HepG2 (cell line): ENCODE results near the gene EBF4. TPM values are rescaled to one million over a fixed set of nuclear protein-coding genes. Genes with fewer than 3 reads are reported as not detected.

ENCODE experiments used
- ATAC-seq: fragments of 200-7000 bp; cut with Tn5 transposase; 3 replicates; pipeline ENCODE4 v1.9.1; 2020; ENCODE audit warnings: mild to moderate bottlenecking, moderate library complexity
- BruUV-seq: library from RNA; stranded (reverse); fragments of 400-500 nt; replicated peaks from 2 replicates; lab custom pipeline; 2021; lab: Mats Ljungman, UMichigan
- CTCF ChIA-PET: fragments of 300-600 bp; formaldehyde crosslinking; extraction: SDS; loops from one replicate; lab custom pipeline; 2021; ENCODE audit warnings: low total read pairs, inconsistent platforms, low intra/inter-chr PET ratio; lab: Yijun Ruan, JAX
- POLR2A ChIA-PET: fragments of 350-600 bp; sonication (Branson Sonifier 250); formaldehyde crosslinking; loops from one replicate; lab custom pipeline; 2020; ENCODE audit warnings: antibody characterized with exemption, inconsistent platforms; lab: Yijun Ruan, JAX
- DNase-seq: peaks from one replicate; pipeline ENCODE4 v3.0.0-alpha.2; 2015; ENCODE audit warnings: low spot score
- FAIRE-seq: peaks from 3 replicates; lab custom pipeline; 2011; peaks lifted over from hg19 to GRCh38; lab: Jason Lieb, UNC
- H2AFZ ChIP-seq: one replicate; pipeline ENCODE4 v1.6.1; 2011; ENCODE audit warnings: low read length, inconsistent platforms
- H3K27ac ChIP-seq: fragments of 300-600 bp; 3 replicates; pipeline ENCODE4 v1.8.0; 2011; ENCODE audit warnings: mixed run types, mild to moderate bottlenecking, mixed read lengths, low read length, inconsistent platforms; ENCODE audit not compliant: insufficient read depth; ENCODE audit errors: extremely low read length
- H3K27me3 ChIP-seq, 2 experiments: fragments of 200-600 bp in 1 of 2; 2 replicates in 1 of 2; 3 replicates in 1 of 2; pipeline versions ENCODE4 v1.6.0 to v1.8.0; 2011; ENCODE audit warnings: low read length in 2 of 2, mild to moderate bottlenecking in 2 of 2, moderate library complexity in 2 of 2, inconsistent platforms in 1 of 2; ENCODE audit not compliant: insufficient read depth in 2 of 2, control insufficient read depth in 1 of 2
- H3K36me3 ChIP-seq, 2 experiments: fragments of 200-600 bp in 1 of 2; replicated peaks in 1 of 2; 2 replicates in 1 of 2; 3 replicates in 1 of 2; pipeline versions ENCODE4 v1.5.1 to v1.8.0; 2011; ENCODE audit warnings: low read length in 2 of 2, inconsistent platforms in 1 of 2; ENCODE audit not compliant: insufficient read depth in 2 of 2, control insufficient read depth in 1 of 2
- H3K4me1 ChIP-seq: 2 replicates; pipeline ENCODE4 v1.5.1; 2012; ENCODE audit warnings: low read length, inconsistent platforms; ENCODE audit not compliant: insufficient read depth
- H3K4me2 ChIP-seq: 2 replicates; pipeline ENCODE4 v1.6.0; 2011; ENCODE audit warnings: low read depth, low read length, inconsistent platforms
- H3K4me3 ChIP-seq, 3 experiments: fragments of 200-600 bp in 1 of 3; sonication (generic), shearing (Covaris generic) in 1 of 3; replicated peaks in 1 of 3; 2 replicates each; pipeline ENCODE4 v1.5.1; 2011 to 2016; ENCODE audit warnings: low read length in 3 of 3, inconsistent platforms in 2 of 3, low read depth in 2 of 3, mild to moderate bottlenecking in 2 of 3, control low read depth in 1 of 3, mixed read lengths in 1 of 3; ENCODE audit not compliant: insufficient read depth in 1 of 3
- H3K79me2 ChIP-seq: one replicate; pipeline ENCODE4 v1.6.1; 2011; ENCODE audit warnings: low read length, inconsistent platforms; ENCODE audit not compliant: insufficient read depth
- H3K9ac ChIP-seq: 2 replicates; pipeline ENCODE4 v1.6.0; 2011; ENCODE audit warnings: mild to moderate bottlenecking, low read depth, low read length, inconsistent platforms; ENCODE audit not compliant: insufficient read depth
- H3K9me3 ChIP-seq: 2 replicates; pipeline ENCODE4 v1.5.1; 2012; ENCODE audit warnings: mild to moderate bottlenecking, low read length
- H4K20me1 ChIP-seq: 2 replicates; pipeline ENCODE4 v1.6.0; 2011; ENCODE audit warnings: inconsistent platforms, mild to moderate bottlenecking, low read length, moderate library complexity; ENCODE audit not compliant: insufficient read depth
- AGO2 ChIP-seq: fragments of 200-400 bp; formaldehyde crosslinking; optimal IDR thresholded peaks from 2 replicates; pipeline ENCODE3; 2017; ENCODE audit warnings: mild to moderate bottlenecking, low read depth, low read length, moderate library complexity
- ARNTL ChIP-seq: sonication (generic); formaldehyde crosslinking; IDR thresholded peaks from 2 replicates; pipeline ENCODE4 v1.4.0; 2020; ENCODE audit warnings: mild to moderate bottlenecking, missing genetic modification reagents
- BHLHE40 ChIP-seq: IDR thresholded peaks from 2 replicates; pipeline ENCODE4 v1.6.1; 2011; ENCODE audit warnings: low read length, improper control_type of control experiment
- CSRNP1 ChIP-seq: sonication (generic); formaldehyde crosslinking; IDR thresholded peaks from 2 replicates; pipeline ENCODE4 v1.8.1; 2023; ENCODE audit warnings: mild to moderate bottlenecking, missing genetic modification reagents
- DMTF1 ChIP-seq: sonication (generic); formaldehyde crosslinking; IDR thresholded peaks from 2 replicates; pipeline ENCODE4 v1.4.0; 2020; ENCODE audit warnings: mild to moderate bottlenecking, missing genetic modification reagents
- HNRNPUL1 ChIP-seq: fragments of 200-400 bp; formaldehyde crosslinking; IDR thresholded peaks from 2 replicates; pipeline ENCODE4 v1.6.1; 2017; ENCODE audit warnings: low read depth, mild to moderate bottlenecking, low read length, moderate library complexity
- HOXA7 ChIP-seq: sonication (generic); formaldehyde crosslinking; IDR thresholded peaks from 2 replicates; pipeline ENCODE4 v1.8.1; 2022; ENCODE audit warnings: mild to moderate bottlenecking, missing genetic modification reagents, moderate library complexity
- MAX ChIP-seq: IDR thresholded peaks from 2 replicates; pipeline ENCODE4 v1.6.1; 2012; ENCODE audit warnings: inconsistent platforms
- MLX ChIP-seq: IDR thresholded peaks from 2 replicates; pipeline ENCODE4 v1.6.1; 2016
- SAP130 ChIP-seq: IDR thresholded peaks from 2 replicates; pipeline ENCODE4 v1.6.1; 2016; ENCODE audit warnings: low read depth
- SIX1 ChIP-seq: sonication (generic); formaldehyde crosslinking; IDR thresholded peaks from 2 replicates; pipeline ENCODE4 v1.4.0; 2020; ENCODE audit warnings: missing genetic modification reagents, borderline replicate concordance
- ZBTB7B ChIP-seq: sonication (generic); formaldehyde crosslinking; IDR thresholded peaks from 2 replicates; pipeline ENCODE4 v1.4.0; 2020; ENCODE audit warnings: missing genetic modification reagents
- ZNF143 ChIP-seq: sonication (generic); formaldehyde crosslinking; IDR thresholded peaks from 2 replicates; pipeline ENCODE4 v1.4.0; 2020; ENCODE audit warnings: missing genetic modification reagents
- ZNF280B ChIP-seq: sonication (generic); formaldehyde crosslinking; IDR thresholded peaks from 2 replicates; pipeline ENCODE4 v1.5.0; 2020; ENCODE audit warnings: missing genetic modification reagents, mild to moderate bottlenecking, borderline replicate concordance
- ZNF547 ChIP-seq: sonication (generic); formaldehyde crosslinking; IDR thresholded peaks from 2 replicates; pipeline ENCODE4 v1.5.1; 2020; ENCODE audit warnings: mild to moderate bottlenecking, missing genetic modification reagents
- ZNF589 ChIP-seq: sonication (generic); formaldehyde crosslinking; conservative IDR thresholded peaks from 2 replicates; pipeline ENCODE4 v1.8.0; 2022; ENCODE audit warnings: mild to moderate bottlenecking, moderate library complexity, missing genetic modification reagents
- ZNF768 ChIP-seq: sonication (generic); formaldehyde crosslinking; IDR thresholded peaks from 2 replicates; pipeline ENCODE4 v1.4.0; 2020; ENCODE audit warnings: missing genetic modification reagents
- ZSCAN9 ChIP-seq: IDR thresholded peaks from 2 replicates; pipeline ENCODE4 v1.6.1; 2016; ENCODE audit warnings: borderline replicate concordance
- WGBS: methylation state at CpG from one replicate; pipeline ENCODE4 v1.1.6; 2017; ENCODE audit warnings: low lambda C conversion rate; 5-methylcytosine and 5-hydroxymethylcytosine counted together
- in situ Hi-C: cut with HindIII; loops from 2 replicates; pipeline ENCODE4 v1.10.0; 2017; ENCODE audit warnings: low pct_unique_long_range_greater_than_20kb; ENCODE audit not compliant: extremely low pct_ligation_motif_present
- intact Hi-C: fragments of 100-400 bp; cut with micrococcal nuclease; formaldehyde crosslinking; loops from one replicate; pipeline ENCODE4 v1.10.0; 2022; ENCODE audit not compliant: unreplicated experiment
- polyA plus RNA-seq, 8 experiments: library from polyadenylated mRNA; depleted of rRNA in 3 of 8; stranded (reverse) in 7 of 8; unstranded in 1 of 8; fragments of >200 nt; fragmentation: Illumina TruSeq in 4 of 8; extraction: Trizol in 4 of 8; gene quantifications; 2 replicates each; pipeline versions ENCODE4 v1.2.1 to v1.2.3, GENCODE V29; 2011 to 2016; ENCODE audit warnings: low read depth in 4 of 8, missing spikeins in 1 of 8, mixed read lengths in 1 of 8; ENCODE audit not compliant: insufficient read depth in 1 of 8
- total RNA-seq, 5 experiments: library from RNA; depleted of rRNA; stranded (reverse); fragments of >200 nt; fragmentation: Illumina TruSeq; extraction: Trizol; gene quantifications; 2 replicates each; pipeline ENCODE4 v1.2.3, GENCODE V29; 2016; ENCODE audit warnings: low read depth in 1 of 5

EBF4 gene
- total and polyA plus RNA-seq, 2 of the 13 experiments (the other 11 are each of a cell fraction or from before 2014, with no cell fraction given), result 0.84 to 2.2 TPM

- H3K9ac ChIP-seq, result no peak overlapping the region
- 0 out of 2 replicates have a peak, but pooled peaks cover 3% of the 10 kb centered on the region for H4K20me1 ChIP-seq
- no peak overlapping the region for H2AFZ ChIP-seq
- intact Hi-C loops (loop anchor here (5.0 kb wide), 1 partner anchor 38 kb away; no protein-coding TSS in a partner anchor), in situ Hi-C loops (loop anchor here (5.0 to 10.0 kb wide), 2 partner anchors 63 to 95 kb away; partner anchors contain the start of genes PCED1A and VPS16)
- H3K4me3 ChIP-seq, result peak overlapping the region in 1 of 3 experiments; percentile 79; a peak in 1 of 6 replicates
- H3K79me2 ChIP-seq, result no peaks in the 10 kb centered on the region
- FAIRE-seq, result no peak
- no peak overlapping the region for H3K27ac ChIP-seq
- H3K27me3 ChIP-seq, result peaks cover 19 to 85% of the 10 kb centered on the region in 2 experiments
- H3K4me2 ChIP-seq, result peak overlapping the region; percentile 93
- CTCF ChIA-PET, result no interaction called here
- H3K9me3 ChIP-seq, result no peaks in the 10 kb centered on the region
- H3K4me1 ChIP-seq, result peaks cover 45% of the 10 kb centered on the region
- no TSS peak for BruUV-seq
- WGBS, result 33% methylated on average over 30 of the region's 30 CpGs
- peak; percentile 0; the same call in 1 of the 3 replicates for ATAC-seq
- POLR2A ChIA-PET, result no interaction called here
- DNase-seq, result no peak
- H3K36me3 ChIP-seq, result no peaks in the 10 kb centered on the region
- TF ChIP-seq ZBTB7B (0 out of 2 replicates have a peak, but pooled peaks have one; percentile 13), ZSCAN9 (CRISPR knock-in tag) (no peak), ARNTL (CRISPR knock-in tag) (no peak), ZNF768 (peak; percentile 46; the same call in 1 of the 2 replicates), HNRNPUL1 (no peak), ZNF143 (CRISPR knock-in tag) (no peak), ZNF280B (0 out of 2 replicates have a peak, but pooled peaks have one; percentile 46), ZNF589 (CRISPR knock-in tag) (0 out of 2 replicates have a peak, but pooled peaks have one; percentile 38), HOXA7 (CRISPR knock-in tag) (no peak), BHLHE40 (0 out of 2 replicates have a peak, but pooled peaks have one; percentile 15), MAX (peak; percentile 67), AGO2 (no peak), SIX1 (CRISPR knock-in tag) (no peak), ZNF547 (0 out of 2 replicates have a peak, but pooled peaks have one; percentile 0), CSRNP1 (peak; percentile 32; the same call in 1 of the 2 replicates), SAP130 (no peak), DMTF1 (no peak), MLX (CRISPR knock-in tag) (no peak)
These were observed 57.4 kb downstream of the EBF4 start for GRCh38 chr20:2749951-2750490.
